GM10847 (cell line): ENCODE results near the gene RTL10.

Experiments used
- POLR2A ChIP-seq: IDR thresholded peaks from 2 replicates; pipeline ENCODE4 v1.6.1; 2011; ENCODE audit not compliant: insufficient read length; ENCODE audit errors: extremely low read depth

The RTL10 gene

GRCh38 chr22:19862619-19863246 lies 8.1 kb upstream of the RTL10 start:
- no peak for TF ChIP-seq POLR2A

- no peak for TF ChIP-seq POLR2A
Observed at GRCh38 chr22:19859861-19860510, 5.3 kb upstream of the RTL10 start.

DNA sequence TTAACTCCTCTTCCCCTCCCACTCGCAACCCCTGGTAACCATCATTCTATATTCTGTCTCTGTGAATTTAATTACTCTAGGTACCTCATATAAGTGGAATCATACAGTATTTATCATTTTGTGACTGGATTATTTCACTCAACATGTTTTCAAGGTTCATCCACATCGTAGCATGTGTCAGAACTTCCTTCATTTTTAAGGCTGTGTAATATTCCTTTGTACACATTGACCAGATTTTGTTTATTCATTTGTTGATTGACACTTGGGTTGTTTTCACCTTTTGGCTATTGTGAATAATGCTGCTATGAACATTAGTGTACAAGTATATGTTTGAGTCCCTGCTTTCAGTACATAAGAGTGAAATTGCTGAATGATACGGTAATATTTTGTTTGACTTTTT lies 2.7 kb upstream of the RTL10 start:
- TF ChIP-seq POLR2A, result no peak

GRCh38 chr22:19855504-19856409 lies 1.1 kb upstream of the RTL10 start:
- TF ChIP-seq POLR2A, result peak; percentile 18

DNA sequence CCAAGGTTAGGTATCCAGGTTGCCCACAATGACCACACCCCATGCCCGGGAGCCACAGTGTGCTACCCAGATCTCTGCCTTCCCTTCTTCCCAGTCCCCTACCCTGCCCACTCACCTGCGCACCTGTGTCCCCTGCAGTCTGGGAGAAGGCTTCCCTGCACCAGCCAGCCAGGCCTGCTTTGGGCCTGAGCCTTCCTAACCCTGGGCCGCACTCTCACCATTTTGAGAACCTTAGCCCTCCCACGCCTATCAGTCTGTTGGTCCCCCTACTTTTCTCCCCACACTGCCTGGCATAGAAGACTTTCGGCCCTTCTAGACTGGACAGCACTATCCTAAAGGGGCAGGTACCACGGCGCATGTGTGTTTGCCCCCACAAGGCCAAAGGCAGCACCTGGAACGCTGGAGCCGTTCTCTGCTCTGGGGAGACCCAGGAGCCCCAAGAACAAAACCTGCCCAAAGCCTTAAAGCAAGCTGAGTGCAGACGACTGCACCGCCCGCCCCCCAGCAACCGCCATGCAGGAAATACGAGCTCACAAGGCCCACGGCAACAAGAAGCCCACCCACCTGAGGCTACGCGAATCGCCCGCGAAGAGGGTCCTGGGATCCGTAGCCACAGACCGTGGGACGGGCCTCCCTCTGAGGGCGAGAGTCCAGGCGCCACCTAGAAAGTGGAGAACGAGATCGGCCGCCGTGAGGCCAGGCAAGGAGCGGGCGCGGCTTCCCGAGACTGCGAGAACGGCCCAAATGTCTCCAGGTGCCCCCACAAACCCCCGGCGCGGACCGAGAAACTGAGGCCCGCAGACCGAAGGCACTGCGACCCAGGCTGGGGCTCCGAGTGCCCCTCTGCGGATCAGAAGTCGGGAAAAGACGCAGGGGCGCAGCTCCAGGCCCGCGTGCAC lies 546 bp downstream of the RTL10 start:
- TF ChIP-seq POLR2A, result no peak

GRCh38 chr22:19853058-19853878 lies 1.4 kb downstream of the RTL10 start:
- no peak for TF ChIP-seq POLR2A

GRCh38 chr22:19852177-19852781 lies 2.4 kb downstream of the RTL10 start:
- TF ChIP-seq POLR2A, result no peak

GRCh38 chr22:19851291-19852176 lies 3.1 kb downstream of the RTL10 start:
- TF ChIP-seq POLR2A, result no peak

GRCh38 chr22:19850763-19851109 lies 3.9 kb downstream of the RTL10 start:
- TF ChIP-seq POLR2A, result no peak

DNA sequence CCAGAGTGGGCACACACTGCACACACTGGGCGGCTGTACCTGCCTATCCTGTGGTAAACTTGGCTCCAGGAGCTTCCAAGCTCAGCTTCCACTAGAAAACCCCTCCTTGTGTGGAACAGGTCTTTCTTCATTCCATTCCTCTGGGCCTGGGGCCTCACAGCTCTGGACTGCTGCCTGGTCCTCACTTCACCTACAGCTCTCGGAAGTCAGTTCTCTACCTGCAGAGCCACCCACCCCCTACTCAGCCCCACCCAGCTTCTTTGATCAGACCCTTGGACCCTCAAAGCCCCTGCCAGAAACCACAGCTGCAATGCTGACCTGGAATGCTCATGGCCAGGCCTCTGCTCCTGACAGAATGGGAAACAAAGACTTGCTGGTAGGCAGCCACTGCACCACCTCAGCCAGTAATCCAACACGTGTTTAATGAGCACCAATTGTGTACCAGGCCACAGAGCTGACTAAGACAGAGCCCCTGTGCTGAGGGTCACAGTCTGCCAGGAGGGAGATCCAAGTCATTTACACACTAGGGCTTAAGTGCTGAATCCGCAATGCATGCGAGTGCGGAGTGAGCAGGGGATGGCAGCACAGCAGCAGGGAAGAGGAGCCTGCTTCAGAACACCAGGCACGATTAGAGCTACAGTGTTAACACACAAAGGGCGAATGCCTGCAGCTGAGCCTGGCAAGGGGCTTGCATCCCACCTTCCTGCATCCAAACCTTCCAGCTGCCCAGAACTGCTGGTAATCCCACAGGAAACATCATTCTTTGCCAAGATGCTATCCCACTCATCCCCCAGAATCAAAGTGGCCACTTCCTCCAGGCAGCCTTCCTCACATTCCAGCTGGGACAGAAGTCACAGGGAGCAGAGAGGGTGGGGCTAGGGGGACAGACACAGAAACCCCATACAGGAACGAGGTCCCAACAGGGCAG lies 4.6 kb downstream of the RTL10 start:
- TF ChIP-seq POLR2A, result no peak

DNA sequence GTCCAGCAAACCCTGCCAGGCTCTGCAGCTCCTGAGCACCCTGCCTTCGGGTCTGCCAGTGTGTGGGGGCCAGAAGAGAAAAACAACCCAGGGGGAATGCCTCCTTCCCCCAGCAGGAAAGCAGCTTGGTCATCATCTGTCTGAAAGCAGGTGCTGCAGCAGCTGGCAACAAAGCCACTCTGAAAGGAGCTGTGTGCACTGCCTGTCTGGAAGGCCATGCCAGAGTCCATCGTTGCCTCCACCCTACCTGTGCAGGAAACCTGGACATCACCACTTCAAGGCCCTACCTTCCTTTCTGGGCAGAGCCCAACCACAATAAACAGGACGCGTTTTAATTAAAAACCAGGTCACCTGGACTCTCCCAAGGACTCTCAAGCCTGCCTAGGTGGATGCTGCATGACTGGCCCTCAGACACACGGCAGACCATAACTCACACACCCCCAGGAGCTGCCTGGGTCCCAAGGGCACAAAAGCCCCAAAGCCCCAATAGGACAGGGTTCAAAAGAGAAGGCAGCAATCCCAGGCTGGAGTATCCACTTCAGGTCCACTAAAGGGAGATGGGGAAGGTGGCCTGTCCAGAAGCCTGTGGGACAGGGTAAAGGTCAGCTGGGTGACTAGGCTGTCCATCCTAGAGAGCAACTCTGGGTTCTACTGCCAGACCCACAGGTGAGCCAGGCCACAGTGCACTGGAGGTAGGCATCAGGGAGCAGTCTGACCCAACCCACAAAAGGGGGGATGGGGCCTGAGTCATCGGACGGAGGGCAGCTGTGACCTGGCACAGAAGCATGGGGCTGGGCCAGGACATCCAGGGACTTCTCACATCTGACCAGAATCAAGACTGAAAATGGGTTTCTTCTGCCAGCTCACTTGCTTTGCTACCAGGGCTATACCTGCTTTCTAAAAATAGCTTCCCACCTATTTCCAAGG lies 6.1 kb downstream of the RTL10 start:
- TF ChIP-seq POLR2A, result no peak

- no peak for TF ChIP-seq POLR2A
Observed at GRCh38 chr22:19847345-19847632, 7.4 kb downstream of the RTL10 start.
